GM12892 (cell line): Measurements from ENCODE around the gene PHKG2.

Experiments used
- POLR2A ChIP-seq: IDR thresholded peaks from 2 replicates; pipeline ENCODE4 v1.6.1; 2011; ENCODE audit warnings: low read depth, low read length, control low read depth
- POLR2AphosphoS5 ChIP-seq: IDR thresholded peaks from 2 replicates; pipeline ENCODE4 v1.6.1; 2011; ENCODE audit warnings: low read depth, low read length, control low read depth
- TAF1 ChIP-seq: IDR thresholded peaks from 2 replicates; pipeline ENCODE4 v1.6.1; 2011; ENCODE audit warnings: low read depth, mild to moderate bottlenecking, control low read depth, low read length, borderline replicate concordance

DNA sequence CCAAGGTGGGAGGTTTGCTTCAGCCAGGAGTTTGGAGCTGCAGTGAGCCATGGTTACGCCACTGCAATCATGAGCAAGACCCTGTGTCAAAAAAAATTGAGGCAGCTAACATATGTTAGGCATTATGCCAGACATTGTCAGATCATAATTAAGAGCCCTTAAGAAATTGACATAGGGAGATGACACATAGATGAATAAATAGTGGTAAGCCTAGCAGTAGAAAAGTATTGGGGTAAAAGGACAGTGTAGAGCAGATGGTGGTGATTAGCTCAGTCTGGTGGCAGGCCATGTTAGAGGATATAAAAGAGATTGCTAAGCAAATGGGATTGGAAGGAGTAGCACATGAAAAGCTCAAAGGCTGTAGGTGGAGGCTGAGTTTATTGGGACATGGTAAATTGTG lies 26.6 kb upstream of the PHKG2 start:
- TF ChIP-seq POLR2A = no peak
- no peak for TF ChIP-seq TAF1
- no peak for TF ChIP-seq POLR2AphosphoS5
